Ishikawa (cell line): ENCODE results near the gene KLKB1.
A peak's percentile ranks its signal among the peaks of the same experiment; 100 is the strongest.

Source experiments
- CEBPB ChIP-seq: IDR thresholded peaks from 2 replicates; pipeline ENCODE4 v1.6.1; 2012
- CREB1 ChIP-seq: IDR thresholded peaks from 2 replicates; pipeline ENCODE4 v1.6.1; 2012; ENCODE audit warnings: low read depth
- EGR1 ChIP-seq: IDR thresholded peaks from 2 replicates; pipeline ENCODE4 v1.6.1; 2012
- EP300 ChIP-seq: IDR thresholded peaks from 2 replicates; pipeline ENCODE4 v1.6.1; 2012; ENCODE audit warnings: borderline replicate concordance
- FOXM1 ChIP-seq: IDR thresholded peaks from 2 replicates; pipeline ENCODE4 v1.6.1; 2012; ENCODE audit warnings: low read depth, borderline replicate concordance
- NFIC ChIP-seq: IDR thresholded peaks from 2 replicates; pipeline ENCODE4 v1.6.1; 2012
- RAD21 ChIP-seq: IDR thresholded peaks from 2 replicates; pipeline ENCODE4 v1.6.1; 2012; ENCODE audit warnings: low read depth
- TAF1 ChIP-seq: IDR thresholded peaks from 2 replicates; pipeline ENCODE4 v1.6.1; 2012; ENCODE audit warnings: low read depth, mild to moderate bottlenecking
- TCF12 ChIP-seq: IDR thresholded peaks from 2 replicates; pipeline ENCODE4 v1.6.1; 2012; ENCODE audit warnings: low read depth
- TEAD4 ChIP-seq: IDR thresholded peaks from 2 replicates; pipeline ENCODE4 v1.6.1; 2012
- YY1 ChIP-seq: IDR thresholded peaks from 2 replicates; pipeline ENCODE4 v1.6.1; 2012; ENCODE audit warnings: low read depth
- ZBTB7A ChIP-seq: IDR thresholded peaks from 2 replicates; pipeline ENCODE4 v1.6.1; 2012; ENCODE audit warnings: low read depth
- TF ChIP-seq, protein P1 (sequence below): IDR thresholded peaks from 2 replicates; pipeline ENCODE4 v1.6.1; 2012; ENCODE audit warnings: low read depth, mild to moderate bottlenecking
- TF ChIP-seq, protein P2 (sequence below): IDR thresholded peaks from 2 replicates; pipeline ENCODE4 v1.6.1; 2012
- TF ChIP-seq, protein P3 (sequence below): IDR thresholded peaks from 2 replicates; pipeline ENCODE4 v1.6.1; 2012

KLKB1 gene

DNA sequence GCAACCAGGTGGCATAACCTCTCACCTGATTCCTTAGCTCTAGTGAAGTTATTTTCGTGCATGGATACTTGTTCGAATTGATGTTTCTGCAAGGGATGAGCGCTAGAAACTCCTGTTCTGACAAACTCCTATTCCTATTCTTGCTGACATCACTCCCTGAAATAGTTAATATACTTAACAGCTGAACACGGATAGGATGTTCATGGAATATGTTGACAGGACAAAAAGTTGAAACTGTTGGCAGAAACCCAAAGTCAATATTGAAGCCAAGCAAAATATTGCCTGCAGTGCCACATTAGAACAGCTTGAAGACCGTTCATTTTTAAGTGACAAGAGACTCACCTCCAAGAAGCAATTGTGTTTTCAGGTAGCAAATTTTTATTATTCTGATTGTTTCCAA lies at the start of gene KLKB1:
Gene KLKB1, plus strand, starts transcription at position 287 of the 400 bp plus-strand sequence. CDS start 689 bp downstream, outside the sequence.
- TF ChIP-seq, protein P1, sequence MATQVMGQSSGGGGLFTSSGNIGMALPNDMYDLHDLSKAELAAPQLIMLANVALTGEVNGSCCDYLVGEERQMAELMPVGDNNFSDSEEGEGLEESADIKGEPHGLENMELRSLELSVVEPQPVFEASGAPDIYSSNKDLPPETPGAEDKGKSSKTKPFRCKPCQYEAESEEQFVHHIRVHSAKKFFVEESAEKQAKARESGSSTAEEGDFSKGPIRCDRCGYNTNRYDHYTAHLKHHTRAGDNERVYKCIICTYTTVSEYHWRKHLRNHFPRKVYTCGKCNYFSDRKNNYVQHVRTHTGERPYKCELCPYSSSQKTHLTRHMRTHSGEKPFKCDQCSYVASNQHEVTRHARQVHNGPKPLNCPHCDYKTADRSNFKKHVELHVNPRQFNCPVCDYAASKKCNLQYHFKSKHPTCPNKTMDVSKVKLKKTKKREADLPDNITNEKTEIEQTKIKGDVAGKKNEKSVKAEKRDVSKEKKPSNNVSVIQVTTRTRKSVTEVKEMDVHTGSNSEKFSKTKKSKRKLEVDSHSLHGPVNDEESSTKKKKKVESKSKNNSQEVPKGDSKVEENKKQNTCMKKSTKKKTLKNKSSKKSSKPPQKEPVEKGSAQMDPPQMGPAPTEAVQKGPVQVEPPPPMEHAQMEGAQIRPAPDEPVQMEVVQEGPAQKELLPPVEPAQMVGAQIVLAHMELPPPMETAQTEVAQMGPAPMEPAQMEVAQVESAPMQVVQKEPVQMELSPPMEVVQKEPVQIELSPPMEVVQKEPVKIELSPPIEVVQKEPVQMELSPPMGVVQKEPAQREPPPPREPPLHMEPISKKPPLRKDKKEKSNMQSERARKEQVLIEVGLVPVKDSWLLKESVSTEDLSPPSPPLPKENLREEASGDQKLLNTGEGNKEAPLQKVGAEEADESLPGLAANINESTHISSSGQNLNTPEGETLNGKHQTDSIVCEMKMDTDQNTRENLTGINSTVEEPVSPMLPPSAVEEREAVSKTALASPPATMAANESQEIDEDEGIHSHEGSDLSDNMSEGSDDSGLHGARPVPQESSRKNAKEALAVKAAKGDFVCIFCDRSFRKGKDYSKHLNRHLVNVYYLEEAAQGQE = no peak
- TF ChIP-seq TAF1 (no peak), CREB1 (no peak)
- TF ChIP-seq, protein P2, sequence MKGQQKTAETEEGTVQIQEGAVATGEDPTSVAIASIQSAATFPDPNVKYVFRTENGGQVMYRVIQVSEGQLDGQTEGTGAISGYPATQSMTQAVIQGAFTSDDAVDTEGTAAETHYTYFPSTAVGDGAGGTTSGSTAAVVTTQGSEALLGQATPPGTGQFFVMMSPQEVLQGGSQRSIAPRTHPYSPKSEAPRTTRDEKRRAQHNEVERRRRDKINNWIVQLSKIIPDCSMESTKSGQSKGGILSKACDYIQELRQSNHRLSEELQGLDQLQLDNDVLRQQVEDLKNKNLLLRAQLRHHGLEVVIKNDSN = no peak

DNA sequence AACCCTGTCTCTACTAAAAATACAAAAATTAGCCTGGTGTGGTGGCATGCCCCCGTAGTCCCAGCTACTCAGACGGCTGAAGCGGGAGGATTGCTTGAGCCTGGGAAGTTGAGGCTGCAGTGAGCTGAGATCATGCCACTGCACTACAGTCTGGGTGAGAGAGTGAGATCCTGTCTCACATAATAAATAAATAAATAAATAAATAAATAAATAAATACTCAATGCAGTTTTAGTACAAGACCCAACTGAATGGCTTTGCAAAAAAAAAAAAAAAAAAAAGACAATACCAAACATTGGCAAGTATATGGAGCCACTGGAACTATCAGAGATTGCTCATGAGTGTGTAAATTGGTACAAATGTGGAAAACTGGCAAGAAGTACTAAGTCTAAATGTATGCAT lies 39.2 kb upstream of the KLKB1 start:
- TF ChIP-seq EP300 (no peak), RAD21 (no peak), FOXM1 (no peak), TEAD4 (no peak), CREB1 (no peak), TAF1 (no peak)

DNA sequence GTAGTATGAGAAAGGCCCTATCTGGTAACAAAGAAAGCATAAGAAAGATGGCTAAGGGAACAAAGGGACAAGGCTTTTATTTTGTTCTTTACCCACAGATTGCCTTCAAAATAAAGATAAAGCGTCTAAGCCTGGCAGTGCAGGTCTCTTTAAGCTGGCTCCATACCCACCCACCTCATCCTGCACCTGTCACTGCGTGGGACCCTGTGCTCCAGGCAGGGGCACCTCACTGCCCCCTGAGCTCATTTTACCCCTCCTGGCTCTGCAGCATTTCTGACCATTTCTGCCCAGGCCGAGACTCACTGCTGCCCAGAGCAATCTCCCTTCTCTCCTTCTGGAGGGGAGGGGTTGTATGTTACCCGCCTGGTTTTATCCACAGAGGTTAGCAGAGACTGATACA lies 37.7 kb upstream of the KLKB1 start:
- TF ChIP-seq RAD21 (no peak), TCF12 (no peak), ZBTB7A (no peak)
- TF ChIP-seq, protein P3, sequence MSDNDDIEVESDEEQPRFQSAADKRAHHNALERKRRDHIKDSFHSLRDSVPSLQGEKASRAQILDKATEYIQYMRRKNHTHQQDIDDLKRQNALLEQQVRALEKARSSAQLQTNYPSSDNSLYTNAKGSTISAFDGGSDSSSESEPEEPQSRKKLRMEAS = no peak

DNA sequence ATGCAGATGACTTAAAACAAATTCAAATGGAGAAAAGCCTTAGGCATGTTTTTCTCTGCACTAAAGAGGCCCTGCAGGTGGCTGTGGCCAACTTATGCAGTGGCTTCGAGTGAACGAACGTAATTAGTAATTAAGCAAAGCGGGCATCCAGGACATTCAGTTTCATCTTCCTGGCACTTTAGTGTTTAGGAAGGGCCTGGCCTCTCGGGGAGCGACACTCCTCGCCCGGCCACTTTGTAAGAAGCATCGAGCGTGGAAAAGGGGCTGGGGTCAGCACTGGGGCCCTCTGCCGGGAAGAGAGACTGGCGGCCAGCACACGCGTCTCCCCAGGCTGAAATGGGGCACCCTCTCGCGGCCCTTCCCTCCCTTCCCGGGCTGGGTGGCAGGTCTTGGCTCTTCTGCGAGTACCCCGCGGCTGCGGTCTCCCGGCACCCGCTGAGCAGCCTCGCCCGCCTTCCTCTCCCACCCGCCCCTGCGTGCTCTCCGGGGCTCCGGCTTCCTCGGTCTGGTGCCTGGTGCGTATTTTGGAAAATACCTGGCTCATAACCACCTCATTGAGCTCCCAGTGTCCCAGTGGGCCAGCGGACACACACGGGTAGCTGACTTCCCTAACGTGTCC lies 36.6 kb upstream of the KLKB1 start:
- no peak for TF ChIP-seq RAD21
- TF ChIP-seq, protein P2 = no peak
- no peak for TF ChIP-seq CREB1
- TF ChIP-seq EP300 = no peak
- no peak; the same call in 1 of the 2 replicates for TF ChIP-seq TCF12
- TF ChIP-seq FOXM1 = no peak
- no peak for TF ChIP-seq TAF1
- TF ChIP-seq, protein P3 = no peak
- peak; percentile 18; the same call in 1 of the 2 replicates for TF ChIP-seq NFIC
- TF ChIP-seq ZBTB7A = peak; percentile 71; the same call in 1 of the 2 replicates
- TF ChIP-seq TEAD4 = no peak
- no peak for TF ChIP-seq YY1
- no peak for TF ChIP-seq EGR1
- TF ChIP-seq CEBPB = no peak; the same call in 1 of the 2 replicates
- TF ChIP-seq, protein P1 = no peak; the same call in 1 of the 2 replicates

DNA sequence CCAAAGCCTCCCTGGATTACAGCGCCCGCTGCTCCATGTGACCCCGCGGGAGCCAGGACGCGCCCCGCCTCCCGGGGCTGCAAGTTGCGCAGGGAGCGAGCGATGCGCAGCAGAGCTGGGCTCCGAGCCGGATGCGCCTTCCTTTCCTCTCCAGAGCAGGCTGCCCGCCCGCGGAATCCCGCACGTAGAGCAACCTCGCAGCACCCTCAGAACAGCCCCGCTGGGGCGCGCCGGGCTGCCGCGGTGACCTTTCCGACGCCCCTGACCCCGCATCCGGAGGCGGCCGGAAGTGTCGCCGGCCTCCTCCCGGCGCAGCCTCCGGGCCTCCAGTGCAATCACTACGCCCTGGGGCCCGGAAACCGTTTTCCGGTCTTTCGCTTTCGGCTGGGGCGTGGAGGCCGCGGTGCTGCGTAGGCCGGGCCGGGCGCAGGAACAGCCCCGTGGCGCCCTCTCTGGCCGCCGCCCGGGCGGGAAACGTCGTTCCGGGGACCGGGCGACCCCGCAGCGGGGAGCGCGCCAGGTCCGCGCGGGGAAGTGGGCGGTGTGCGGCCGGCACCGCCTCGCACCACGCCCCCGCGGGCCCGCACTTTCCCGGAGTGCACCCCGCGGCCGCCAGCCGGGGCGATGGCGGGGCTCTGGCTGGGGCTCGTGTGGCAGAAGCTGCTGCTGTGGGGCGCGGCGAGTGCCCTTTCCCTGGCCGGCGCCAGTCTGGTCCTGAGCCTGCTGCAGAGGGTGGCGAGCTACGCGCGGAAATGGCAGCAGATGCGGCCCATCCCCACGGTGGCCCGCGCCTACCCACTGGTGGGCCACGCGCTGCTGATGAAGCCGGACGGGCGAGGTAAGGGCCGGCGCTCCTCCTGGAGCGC lies 35.9 kb upstream of the KLKB1 start, which contains the start of gene CYP4V2:
Gene CYP4V2, plus strand, starts transcription at position 368 of the 866 bp plus-strand sequence. Its CDS starts 257 bp downstream, at position 625.
- TF ChIP-seq ZBTB7A (no peak), EP300 (no peak), EGR1 (no peak; the same call in 1 of the 2 replicates), TEAD4 (no peak), FOXM1 (no peak), TCF12 (peak; percentile 70; the same call in 1 of the 2 replicates), TAF1 (peak; percentile 75), YY1 (peak; percentile 68), RAD21 (no peak; the same call in 1 of the 2 replicates), CREB1 (no peak; the same call in 1 of the 2 replicates), NFIC (no peak; the same call in 1 of the 2 replicates), CEBPB (no peak)
- TF ChIP-seq, protein P1 = 0 out of 2 replicates have a peak, but pooled peaks have one; percentile 4
- TF ChIP-seq, protein P2 = peak; percentile 87
- TF ChIP-seq, protein P3 = peak; percentile 80
